GM18858 (cell line): ENCODE measurements around the gene CCDC171.
"Not testable (repeated sequence)": the region's sequence is repeated elsewhere in the genome, so short reads cannot be mapped to it uniquely, and the experiment has no call there.

ENCODE experiments used
- ATAC-seq: cut with Tn5 transposase; IDR thresholded peaks from one replicate; pipeline ENCODE4 v1.9.1; 2021; ENCODE audit not compliant: unreplicated experiment

CCDC171 gene

GRCh38 chr9:15744196-15744595 lies 191.4 kb downstream of the CCDC171 start:
- ATAC-seq: no peak

- ATAC-seq: no peak
Measured at GRCh38 chr9:15746905-15747304, 194.1 kb downstream of the CCDC171 start.

- no peak for ATAC-seq
Measured at GRCh38 chr9:15755660-15756059, 202.8 kb downstream of the CCDC171 start.

GRCh38 chr9:15761551-15761950 lies 208.7 kb downstream of the CCDC171 start:
- no peak for ATAC-seq

- ATAC-seq: no peak
Measured at GRCh38 chr9:15763371-15763770, 210.5 kb downstream of the CCDC171 start.

- ATAC-seq: no peak
Measured at GRCh38 chr9:15764131-15764530, 211.3 kb downstream of the CCDC171 start.

GRCh38 chr9:15769547-15769946 lies 216.7 kb downstream of the CCDC171 start:
- no peak for ATAC-seq

- ATAC-seq: no peak
Measured at GRCh38 chr9:15778861-15779260, 226.0 kb downstream of the CCDC171 start.

- no peak for ATAC-seq
Measured at GRCh38 chr9:15782106-15782505, 229.3 kb downstream of the CCDC171 start.

- peak; percentile 44 for ATAC-seq
Measured at GRCh38 chr9:15785584-15785983, 232.7 kb downstream of the CCDC171 start.

- no peak for ATAC-seq
Measured at GRCh38 chr9:15786616-15787015, 233.8 kb downstream of the CCDC171 start.

GRCh38 chr9:15810219-15810899 lies 257.5 kb downstream of the CCDC171 start:
- not testable (repeated sequence) for ATAC-seq

- no peak for ATAC-seq
Measured at GRCh38 chr9:15813076-15813475, 260.2 kb downstream of the CCDC171 start.

- ATAC-seq: no peak
Measured at GRCh38 chr9:15824310-15824709, 271.5 kb downstream of the CCDC171 start.

- no peak for ATAC-seq
Measured at GRCh38 chr9:15831384-15831783, 278.5 kb downstream of the CCDC171 start.

GRCh38 chr9:15834541-15834940 lies 281.7 kb downstream of the CCDC171 start:
- ATAC-seq: no peak

GRCh38 chr9:15837079-15837679 lies 284.3 kb downstream of the CCDC171 start:
- ATAC-seq: peak; percentile 85

- ATAC-seq: no peak
Measured at GRCh38 chr9:15842051-15842450, 289.2 kb downstream of the CCDC171 start.

GRCh38 chr9:15843316-15843715 lies 290.5 kb downstream of the CCDC171 start:
- no peak for ATAC-seq

- no peak for ATAC-seq
Measured at GRCh38 chr9:15843931-15844330, 291.1 kb downstream of the CCDC171 start.

GRCh38 chr9:15846611-15847010 lies 293.8 kb downstream of the CCDC171 start:
- no peak for ATAC-seq

GRCh38 chr9:15849871-15850270 lies 297.0 kb downstream of the CCDC171 start:
- no peak for ATAC-seq

GRCh38 chr9:15851766-15852165 lies 298.9 kb downstream of the CCDC171 start:
- no peak for ATAC-seq
